Measurements from ENCODE around the gene CAMK2A.

GRCh38 chr5:150333400-150333799, 43.8 kb upstream of the CAMK2A start:
- TF ChIP-seq CTCF (IDR thresholded peaks at IDR 0.05) = no peak
- no peak for TF ChIP-seq POLR2A (IDR thresholded peaks at IDR 0.05)

Data from upper lobe of left lung (tissue), 4 donors.